Vagina (tissue), 2 donors: ENCODE data around the gene CMTM4.

Source experiments
- CTCF ChIP-seq, 3 experiments: fragments of 450-650 bp in 2 of 3; fragments of 200-600 bp in 1 of 3; sonication (generic) in 1 of 3; IDR thresholded peaks; one replicate each; pipeline ENCODE4 v1.5.1; 2017 to 2019; ENCODE audit warnings: antibody characterized with exemption in 3 of 3, mild to moderate bottlenecking in 2 of 3, moderate library complexity in 2 of 3
- POLR2AphosphoS5 ChIP-seq, 2 donors: sonication (generic); formaldehyde crosslinking; IDR thresholded peaks; one replicate each; pipeline ENCODE4 v1.9.0; 2017; ENCODE audit warnings: antibody characterized with exemption in 2 of 2, mild to moderate bottlenecking in 2 of 2, low read depth in 1 of 2; ENCODE audit not compliant: insufficient read depth in 1 of 2

- TF ChIP-seq CTCF (IDR thresholded peaks at IDR 0.05) (no peak), POLR2AphosphoS5 (IDR thresholded peaks at IDR 0.05; ENCODE audit: insufficient read depth in 1 of 2, low read depth in 1 of 2) (no peak)
These were observed 18.2 kb upstream of the CMTM4 start for GRCh38 chr16:66714654-66715307.
